Measurements from ENCODE around the gene URM1.

DNA sequence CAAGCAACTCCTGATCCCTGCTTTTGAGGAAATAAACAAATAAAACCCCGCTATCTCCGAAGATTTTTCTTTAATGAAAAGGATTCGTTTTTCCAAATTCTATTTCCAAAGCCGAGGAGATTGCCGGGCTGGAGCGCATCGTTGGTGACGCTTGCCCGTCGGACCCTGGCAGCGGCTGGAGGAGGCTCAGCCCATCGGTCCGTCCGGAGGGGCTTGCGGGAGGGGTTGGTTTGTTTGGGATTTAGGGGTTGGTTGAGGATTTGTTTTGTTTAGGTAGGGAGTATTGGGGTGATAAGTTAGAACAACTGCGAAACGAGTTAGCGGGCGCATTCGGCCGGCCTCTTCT lies 20.8 kb downstream of the URM1 start:
- no peak for TF ChIP-seq EZH2 (IDR thresholded peaks at IDR 0.05)
- no peak for TF ChIP-seq FOXP2 (optimal IDR thresholded peaks at IDR 0.05; ENCODE audit: control extremely low read depth, extremely low read length, insufficient read depth)
- TF ChIP-seq POLR2AphosphoS5 (IDR thresholded peaks at IDR 0.05; ENCODE audit: borderline replicate concordance, low read depth, low read length) = no peak

Data from SK-N-MC (cell line).